Spleen (tissue), 11 donors: ENCODE measurements around the gene TOMM20. TPM values are rescaled to one million over a fixed set of nuclear protein-coding genes. Genes with fewer than 3 reads are reported as not detected.

Source experiments
- DNase-seq: peaks from one replicate; pipeline ENCODE4 v3.0.0-alpha.2; 2020
- H3K27ac ChIP-seq, 8 donors: fragments of 200-600 bp; sonication (generic) in 7 of 8; 1 replicate in 4 of 8; 2 replicates in 4 of 8; pipeline versions ENCODE4 v1.5.0 to v1.8.0; 2016 to 2021; ENCODE audit warnings: inconsistent platforms in 4 of 8, mild to moderate bottlenecking in 4 of 8, moderate library complexity in 1 of 8
- H3K27me3 ChIP-seq, 7 donors: fragments of 200-600 bp; sonication (generic) in 6 of 7; replicated peaks in 1 of 7; 1 replicate in 4 of 7; 2 replicates in 3 of 7; pipeline versions ENCODE4 v1.5.0 to v1.8.0; 2016 to 2021; ENCODE audit warnings: inconsistent platforms in 3 of 7, mild to moderate bottlenecking in 1 of 7
- H3K36me3 ChIP-seq, 6 donors: fragments of 200-600 bp; sonication (generic) in 5 of 6; 1 replicate in 4 of 6; 2 replicates in 2 of 6; pipeline versions ENCODE4 v1.5.0 to v1.8.0; 2016 to 2021; ENCODE audit warnings: inconsistent platforms in 2 of 6
- H3K4me1 ChIP-seq, 6 donors: fragments of 200-600 bp; sonication (generic) in 5 of 6; 1 replicate in 3 of 6; 2 replicates in 3 of 6; pipeline versions ENCODE4 v1.5.0 to v1.8.0; 2016 to 2021; ENCODE audit warnings: inconsistent platforms in 3 of 6
- H3K4me3 ChIP-seq, 8 donors: fragments of 200-600 bp; sonication (generic) in 7 of 8; 1 replicate in 4 of 8; 2 replicates in 4 of 8; pipeline versions ENCODE4 v1.5.0 to v1.8.0; 2016 to 2021; ENCODE audit warnings: inconsistent platforms in 4 of 8, mild to moderate bottlenecking in 4 of 8, moderate library complexity in 2 of 8
- H3K9me3 ChIP-seq, 8 donors: fragments of 200-600 bp; sonication (generic) in 7 of 8; 1 replicate in 4 of 8; 2 replicates in 4 of 8; pipeline versions ENCODE4 v1.5.0 to v1.8.0; 2016 to 2021; ENCODE audit warnings: inconsistent platforms in 4 of 8
- CTCF ChIP-seq, 11 experiments: fragments of 200-600 bp in 7 of 11; fragments of 450-650 bp in 4 of 11; sonication (generic) in 4 of 11; IDR thresholded peaks in 8 of 11; conservative IDR thresholded peaks in 3 of 11; 1 replicate in 7 of 11; 2 replicates in 4 of 11; pipeline versions ENCODE4 v1.4.0 to v1.8.0; 2016 to 2021; ENCODE audit warnings: antibody characterized with exemption in 11 of 11, inconsistent platforms in 4 of 11, mild to moderate bottlenecking in 1 of 11
- POLR2A ChIP-seq, 3 donors: fragments of 450-650 bp; IDR thresholded peaks; one replicate each; pipeline ENCODE4 v1.5.1; 2017; ENCODE audit warnings: antibody characterized with exemption in 3 of 3, mild to moderate bottlenecking in 1 of 3
- POLR2AphosphoS5 ChIP-seq, 3 donors: sonication (generic); formaldehyde crosslinking; IDR thresholded peaks; one replicate each; pipeline ENCODE4 v1.5.1; 2017; ENCODE audit warnings: antibody characterized with exemption in 3 of 3
- WGBS, 5 donors: extraction: QIAGEN DNeasy Blood & Tissue Kit in 3 of 5; methylation state at CpG; one replicate each; pipeline versions ENCODE4 v1.1.5 to v1.1.7; 2013 to 2018; 5-methylcytosine and 5-hydroxymethylcytosine counted together
- intact Hi-C: fragments of 100-400 bp; cut with DNase I; formaldehyde crosslinking; loops from one replicate; pipeline ENCODE4 v1.15.0; 2023; ENCODE audit warnings: low total_unique reads
- polyA plus RNA-seq, 3 donors: library from polyadenylated mRNA; stranded (reverse); fragments of 200-250 nt; gene quantifications; one replicate each; pipeline ENCODE4 v1.2.1, GENCODE V29; 2013
- total RNA-seq, 7 donors: library from RNA; depleted of rRNA in 3 of 7; stranded (reverse); fragments of >200 nt in 3 of 7; fragmentation: NEBNext Ultra II Directional in 4 of 7; extraction: Animal tissue kit (Norgen Biotek cat#: 25700) in 4 of 7; gene quantifications; one replicate each; pipeline versions ENCODE4 v1.1.0 to v1.2.1, GENCODE V29; 2016 to 2021
- donor health status: healthy with polysubstance abuse.
- donor health status: DM: no; HTN: no; CAD: no; lungs with moderate emphysema.
- donor health status: DM: no; HTN: no; CAD: no.
- donor health status: Bipolar disorder and iron deficiency.
- donor health status: healthy.
- donor health status: DM: no; HTN: no; CAD: no.
- donor health status: DM: yes; HTN: yes; CAD: no.

The TOMM20 gene
- total and polyA plus RNA-seq, 10 donors = 46.6 to 79.9 (median 63.0) TPM

GRCh38 chr1:235152235-235152634, 23.6 kb upstream of the TOMM20 start:
- no peaks in the 10 kb centered on the region for H3K9me3 ChIP-seq
- no peak for DNase-seq
- H3K36me3 ChIP-seq = peaks cover 0 to 100% (median 90%) of the 10 kb centered on the region in 6 donors
- TF ChIP-seq POLR2AphosphoS5 (IDR thresholded peaks at IDR 0.05) (no peak), CTCF (IDR thresholded peaks at IDR 0.05 in 8 of 11, conservative IDR thresholded peaks at IDR 0.05 in 3 of 11) (no peak), POLR2A (IDR thresholded peaks at IDR 0.05) (no peak)
- H3K4me3 ChIP-seq = no peak overlapping the region
- no peaks in the 10 kb centered on the region for H3K27me3 ChIP-seq
- intact Hi-C loops = no loop called here
- peaks cover 0 to 39% (median 6%) of the 10 kb centered on the region in 6 donors for H3K4me1 ChIP-seq
- no peak overlapping the region for H3K27ac ChIP-seq

GRCh38 chr1:235151033-235151432, 22.4 kb upstream of the TOMM20 start:
- H3K4me1 ChIP-seq = peaks cover 0 to 27% (median under 1%) of the 10 kb centered on the region in 6 donors

GRCh38 chr1:235149824-235150223, 21.2 kb upstream of the TOMM20 start:
- H3K4me1 ChIP-seq = peaks cover 0 to 31% (median 0%) of the 10 kb centered on the region in 6 donors
- H3K36me3 ChIP-seq = peaks cover 0 to 100% (median 90%) of the 10 kb centered on the region in 6 donors
- 94 to 97% (median 95%) methylated on average over 9 of the region's 9 CpGs for WGBS, 5 donors
- H3K9me3 ChIP-seq = no peaks in the 10 kb centered on the region
- intact Hi-C loops = no loop called here
- TF ChIP-seq POLR2AphosphoS5 (IDR thresholded peaks at IDR 0.05) = no peak
- no peak for TF ChIP-seq CTCF (IDR thresholded peaks at IDR 0.05 in 8 of 11, conservative IDR thresholded peaks at IDR 0.05 in 3 of 11)
- no peak for TF ChIP-seq POLR2A (IDR thresholded peaks at IDR 0.05)
- H3K27me3 ChIP-seq = no peaks in the 10 kb centered on the region
- H3K4me3 ChIP-seq = no peak overlapping the region
- no peak overlapping the region for H3K27ac ChIP-seq
- DNase-seq = no peak

More at GRCh38 chr1:235151033-235151432, 22.4 kb upstream of the TOMM20 start:
- WGBS, 5 donors = 77 to 87% (median 85%) methylated on average over 2 of the region's 2 CpGs
- Histone ChIP-seq H3K9me3 (no peaks in the 10 kb centered on the region), H3K27me3 (no peaks in the 10 kb centered on the region), H3K36me3 (peaks cover 0 to 100% (median 90%) of the 10 kb centered on the region in 6 donors), H3K27ac (no peak overlapping the region), H3K4me3 (no peak overlapping the region)
- TF ChIP-seq POLR2AphosphoS5 (IDR thresholded peaks at IDR 0.05) = no peak
- no peak for TF ChIP-seq CTCF (IDR thresholded peaks at IDR 0.05 in 8 of 11, conservative IDR thresholded peaks at IDR 0.05 in 3 of 11)
- no peak for TF ChIP-seq POLR2A (IDR thresholded peaks at IDR 0.05)
- DNase-seq = no peak
- intact Hi-C loops = no loop called here

- Histone ChIP-seq H3K4me3 (no peak overlapping the region), H3K36me3 (peaks cover 0 to 100% (median 82%) of the 10 kb centered on the region in 6 donors), H3K4me1 (peaks cover 0 to 28% (median 0%) of the 10 kb centered on the region in 6 donors), H3K27ac (no peak overlapping the region), H3K9me3 (no peaks in the 10 kb centered on the region), H3K27me3 (no peaks in the 10 kb centered on the region)
- DNase-seq = no peak
- intact Hi-C loops = no loop called here
- TF ChIP-seq POLR2A (IDR thresholded peaks at IDR 0.05) = no peak
- TF ChIP-seq CTCF (IDR thresholded peaks at IDR 0.05 in 8 of 11, conservative IDR thresholded peaks at IDR 0.05 in 3 of 11) = no peak
- TF ChIP-seq POLR2AphosphoS5 (IDR thresholded peaks at IDR 0.05) = no peak
- WGBS, 5 donors = 92 to 97% (median 94%) methylated on average over 4 of the region's 4 CpGs
Observed at GRCh38 chr1:235147269-235147668, 18.6 kb upstream of the TOMM20 start.
